GM12878 (cell line): ENCODE data around the gene ZNF613. TPM values are rescaled to one million over a fixed set of nuclear protein-coding genes. Genes with fewer than 3 reads are reported as not detected.

Experiments used
- CREB1 ChIP-seq: IDR thresholded peaks from 2 replicates; pipeline ENCODE4 v1.6.1; 2012; ENCODE audit warnings: low read depth, mild to moderate bottlenecking, inconsistent platforms
- E2F4 ChIP-seq: IDR thresholded peaks from 2 replicates; pipeline ENCODE4 v1.6.1; 2012; ENCODE audit warnings: low read depth, low read length, improper control_type of control experiment
- EGR1 ChIP-seq, 2 experiments: IDR thresholded peaks; 1 replicate in 1 of 2; 2 replicates in 1 of 2; pipeline ENCODE4 v1.6.1; 2011 to 2012; ENCODE audit warnings: low read depth in 2 of 2, low read length in 2 of 2, borderline replicate concordance in 1 of 2, mild to moderate bottlenecking in 1 of 2, moderate library complexity in 1 of 2
- ESRRA ChIP-seq: IDR thresholded peaks from 2 replicates; pipeline ENCODE4 v1.6.1; 2012; ENCODE audit warnings: mild to moderate bottlenecking, low read length, improper control_type of control experiment
- EZH2 ChIP-seq: IDR thresholded peaks from 2 replicates; pipeline ENCODE4 v1.6.1; 2012; ENCODE audit warnings: low read depth, mild to moderate bottlenecking, control low read depth, inconsistent platforms, low read length, borderline replicate concordance; ENCODE audit not compliant: control insufficient read depth
- HDAC6 ChIP-seq: fragments of 200-600 bp; sonication (generic); IDR thresholded peaks from one replicate; pipeline ENCODE4 v1.8.0; 2017; ENCODE audit warnings: antibody characterized with exemption; ENCODE audit not compliant: unreplicated experiment
- IKZF1 ChIP-seq: fragments of 450-650 bp; conservative IDR thresholded peaks from 2 replicates; pipeline ENCODE4 v1.6.1; 2017; ENCODE audit warnings: antibody characterized with exemption, mild to moderate bottlenecking
- NKRF ChIP-seq: fragments of 450-650 bp; conservative IDR thresholded peaks from 2 replicates; pipeline ENCODE4 v1.6.1; 2017; ENCODE audit warnings: mild to moderate bottlenecking, moderate library complexity
- NR2C2 ChIP-seq: IDR thresholded peaks from 2 replicates; pipeline ENCODE4 v1.6.1; 2011; ENCODE audit warnings: borderline replicate concordance, low read depth; ENCODE audit not compliant: control insufficient read depth, insufficient read length
- NR2F1 ChIP-seq: fragments of 450-650 bp; conservative IDR thresholded peaks from 2 replicates; pipeline ENCODE4 v1.6.1; 2017; ENCODE audit warnings: mild to moderate bottlenecking
- POLR2A ChIP-seq: IDR thresholded peaks from 2 replicates; pipeline ENCODE4 v1.6.1; 2011; ENCODE audit warnings: low read depth, mild to moderate bottlenecking, low read length
- POLR2AphosphoS5 ChIP-seq: IDR thresholded peaks from 2 replicates; pipeline ENCODE4 v1.6.1; 2011; ENCODE audit warnings: mild to moderate bottlenecking, low read length, inconsistent platforms
- RCOR1 ChIP-seq: conservative IDR thresholded peaks from 2 replicates; pipeline ENCODE4 v1.6.1; 2012; ENCODE audit warnings: low read depth, low read length, improper control_type of control experiment
- RFX5 ChIP-seq: IDR thresholded peaks from 2 replicates; pipeline ENCODE4 v1.6.1; 2011; ENCODE audit warnings: low read depth, low read length, improper control_type of control experiment
- SIX5 ChIP-seq: IDR thresholded peaks from 2 replicates; pipeline ENCODE4 v1.6.1; 2011; ENCODE audit warnings: mild to moderate bottlenecking, low read depth, low read length, moderate library complexity; ENCODE audit not compliant: severe bottlenecking
- STAT1 ChIP-seq: fragments of 450-650 bp; conservative IDR thresholded peaks from 2 replicates; pipeline ENCODE4 v1.6.1; 2014; ENCODE audit warnings: antibody characterized with exemption, mild to moderate bottlenecking
- TAF1 ChIP-seq: IDR thresholded peaks from 2 replicates; pipeline ENCODE4 v1.6.1; 2011; ENCODE audit warnings: mild to moderate bottlenecking, low read depth, low read length, borderline replicate concordance
- ZBED1 ChIP-seq: IDR thresholded peaks from 2 replicates; pipeline ENCODE4 v1.6.1; 2016; ENCODE audit warnings: borderline replicate concordance
- ZNF622 ChIP-seq: fragments of 450-650 bp; IDR thresholded peaks from 2 replicates; pipeline ENCODE4 v1.6.1; 2017; ENCODE audit warnings: mild to moderate bottlenecking, inconsistent platforms
- polyA plus RNA-seq, 11 experiments: library from polyadenylated mRNA; depleted of rRNA in 4 of 11; unstranded in 6 of 11; stranded (reverse) in 5 of 11; fragments of >200 nt; fragmentation: Nextera tagmentation in 4 of 11; fragmentation: Illumina TruSeq in 1 of 11; extraction: Ambion mirVana in 4 of 11; extraction: Trizol in 1 of 11; gene quantifications; 1 replicate in 1 of 11; 2 replicates in 10 of 11; pipeline versions ENCODE4 v1.2.1 to v1.2.3, GENCODE V29; 2011 to 2016; ENCODE audit warnings: inconsistent platforms in 2 of 11, missing spikeins in 2 of 11, low read depth in 1 of 11
- total RNA-seq, 4 experiments: library from RNA; depleted of rRNA in 3 of 4; stranded (reverse); fragments of >200 nt in 3 of 4; fragmentation: Illumina TruSeq in 1 of 4; extraction: Trizol in 1 of 4; gene quantifications; 2 replicates each; pipeline versions ENCODE4 v1.2.1 to v1.2.3, GENCODE V29; 2013 to 2021
- TF ChIP-seq, protein P1 (sequence below): fragments of 450-650 bp; IDR thresholded peaks from 2 replicates; pipeline ENCODE4 v1.6.1; 2016; ENCODE audit warnings: mild to moderate bottlenecking, moderate library complexity, borderline replicate concordance
- TF ChIP-seq, protein P2 (sequence below): fragments of 450-650 bp; IDR thresholded peaks from 2 replicates; pipeline ENCODE4 v1.6.1; 2017; ENCODE audit warnings: low read depth, mild to moderate bottlenecking, moderate library complexity

ZNF613 gene
- total and polyA plus RNA-seq, 10 of the 15 experiments (the other 5 are each of a cell fraction or from before 2014, with no cell fraction given): 3.3 to 7.8 (median 5.0) TPM

- TF ChIP-seq, protein P1, sequence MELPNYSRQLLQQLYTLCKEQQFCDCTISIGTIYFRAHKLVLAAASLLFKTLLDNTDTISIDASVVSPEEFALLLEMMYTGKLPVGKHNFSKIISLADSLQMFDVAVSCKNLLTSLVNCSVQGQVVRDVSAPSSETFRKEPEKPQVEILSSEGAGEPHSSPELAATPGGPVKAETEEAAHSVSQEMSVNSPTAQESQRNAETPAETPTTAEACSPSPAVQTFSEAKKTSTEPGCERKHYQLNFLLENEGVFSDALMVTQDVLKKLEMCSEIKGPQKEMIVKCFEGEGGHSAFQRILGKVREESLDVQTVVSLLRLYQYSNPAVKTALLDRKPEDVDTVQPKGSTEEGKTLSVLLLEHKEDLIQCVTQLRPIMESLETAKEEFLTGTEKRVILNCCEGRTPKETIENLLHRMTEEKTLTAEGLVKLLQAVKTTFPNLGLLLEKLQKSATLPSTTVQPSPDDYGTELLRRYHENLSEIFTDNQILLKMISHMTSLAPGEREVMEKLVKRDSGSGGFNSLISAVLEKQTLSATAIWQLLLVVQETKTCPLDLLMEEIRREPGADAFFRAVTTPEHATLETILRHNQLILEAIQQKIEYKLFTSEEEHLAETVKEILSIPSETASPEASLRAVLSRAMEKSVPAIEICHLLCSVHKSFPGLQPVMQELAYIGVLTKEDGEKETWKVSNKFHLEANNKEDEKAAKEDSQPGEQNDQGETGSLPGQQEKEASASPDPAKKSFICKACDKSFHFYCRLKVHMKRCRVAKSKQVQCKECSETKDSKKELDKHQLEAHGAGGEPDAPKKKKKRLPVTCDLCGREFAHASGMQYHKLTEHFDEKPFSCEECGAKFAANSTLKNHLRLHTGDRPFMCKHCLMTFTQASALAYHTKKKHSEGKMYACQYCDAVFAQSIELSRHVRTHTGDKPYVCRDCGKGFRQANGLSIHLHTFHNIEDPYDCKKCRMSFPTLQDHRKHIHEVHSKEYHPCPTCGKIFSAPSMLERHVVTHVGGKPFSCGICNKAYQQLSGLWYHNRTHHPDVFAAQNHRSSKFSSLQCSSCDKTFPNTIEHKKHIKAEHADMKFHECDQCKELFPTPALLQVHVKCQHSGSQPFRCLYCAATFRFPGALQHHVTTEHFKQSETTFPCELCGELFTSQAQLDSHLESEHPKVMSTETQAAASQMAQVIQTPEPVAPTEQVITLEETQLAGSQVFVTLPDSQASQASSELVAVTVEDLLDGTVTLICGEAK: no peak
- TF ChIP-seq NR2F1 (0 out of 2 replicates have a peak, but pooled peaks have one; percentile 35), RFX5 (0 out of 2 replicates have a peak, but pooled peaks have one; percentile 14), IKZF1 (peak; percentile 74), ZNF622 (no peak), EGR1 (IDR thresholded peaks at IDR 0.05; ENCODE audit: borderline replicate concordance in 1 of 2, low read depth in 2 of 2, low read length in 2 of 2) (peak in 1 of 2 experiments; percentile 21; a peak in 1 of 3 replicates), HDAC6 (no peak), E2F4 (peak; percentile 70), RCOR1 (peak; percentile 97; the same call in 1 of the 2 replicates), POLR2AphosphoS5 (peak; percentile 66), EZH2 (no peak), ZBED1 (no peak), NKRF (no peak; the same call in 1 of the 2 replicates), TAF1 (peak; percentile 10; the same call in 1 of the 2 replicates), STAT1 (no peak), SIX5 (peak; percentile 81), CREB1 (peak; percentile 63), ESRRA (no peak), NR2C2 (no peak), POLR2A (peak; percentile 69; the same call in 1 of the 2 replicates)
- TF ChIP-seq, protein P2, sequence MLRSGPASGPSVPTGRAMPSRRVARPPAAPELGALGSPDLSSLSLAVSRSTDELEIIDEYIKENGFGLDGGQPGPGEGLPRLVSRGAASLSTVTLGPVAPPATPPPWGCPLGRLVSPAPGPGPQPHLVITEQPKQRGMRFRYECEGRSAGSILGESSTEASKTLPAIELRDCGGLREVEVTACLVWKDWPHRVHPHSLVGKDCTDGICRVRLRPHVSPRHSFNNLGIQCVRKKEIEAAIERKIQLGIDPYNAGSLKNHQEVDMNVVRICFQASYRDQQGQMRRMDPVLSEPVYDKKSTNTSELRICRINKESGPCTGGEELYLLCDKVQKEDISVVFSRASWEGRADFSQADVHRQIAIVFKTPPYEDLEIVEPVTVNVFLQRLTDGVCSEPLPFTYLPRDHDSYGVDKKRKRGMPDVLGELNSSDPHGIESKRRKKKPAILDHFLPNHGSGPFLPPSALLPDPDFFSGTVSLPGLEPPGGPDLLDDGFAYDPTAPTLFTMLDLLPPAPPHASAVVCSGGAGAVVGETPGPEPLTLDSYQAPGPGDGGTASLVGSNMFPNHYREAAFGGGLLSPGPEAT: peak; percentile 60; the same call in 1 of the 2 replicates
Measured at GRCh38 chr19:51904331-51905165, 22.7 kb upstream of the ZNF613 start, which contains the start of gene ZNF649 (continued).
